ENCODE results near the gene CDC40. TPM values are rescaled to one million over a fixed set of nuclear protein-coding genes. Genes with fewer than 3 reads are reported as not detected.

CDC40 gene
- total RNA-seq, 1 donor from 2014 or later, result 15.2 TPM

DNA sequence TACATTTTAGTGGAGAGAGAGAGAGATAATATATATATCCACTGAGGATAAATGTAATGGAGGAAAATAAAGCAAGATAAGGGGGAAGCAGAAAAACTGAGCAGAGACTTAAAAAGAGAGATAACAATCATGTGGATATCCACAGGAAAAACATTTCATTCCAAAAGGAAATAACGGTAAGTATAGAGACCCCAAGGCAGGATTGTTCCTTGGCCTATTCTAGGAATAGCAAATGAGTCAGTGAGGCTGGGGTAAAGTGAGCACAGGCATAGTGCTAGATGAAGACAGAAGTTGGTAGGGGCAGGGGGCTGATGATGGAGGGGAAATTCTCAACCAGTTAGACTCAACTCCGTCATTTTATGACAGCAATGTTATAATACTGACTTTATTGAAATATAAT lies 11.2 kb downstream of the CDC40 start:
- H3K4me3 Mint-ChIP-seq (ENCODE audit: unreplicated experiment), result no peak overlapping the region
- no peaks in the 10 kb centered on the region for H3K27me3 Mint-ChIP-seq (ENCODE audit: low read depth)
- no peaks in the 10 kb centered on the region for H3K9me3 Mint-ChIP-seq (ENCODE audit: low read depth)
- TF ChIP-seq CTCF (IDR thresholded peaks at IDR 0.05), result no peak
- DNase-seq (ENCODE audit: low spot score), result no peak
- H3K27ac Mint-ChIP-seq (ENCODE audit: unreplicated experiment), result no peak overlapping the region
- H3K4me1 Mint-ChIP-seq (ENCODE audit: low read depth), result peaks cover 12% of the 10 kb centered on the region
- peaks cover 6% of the 10 kb centered on the region for H3K36me3 Mint-ChIP-seq (ENCODE audit: low read depth)

DNA sequence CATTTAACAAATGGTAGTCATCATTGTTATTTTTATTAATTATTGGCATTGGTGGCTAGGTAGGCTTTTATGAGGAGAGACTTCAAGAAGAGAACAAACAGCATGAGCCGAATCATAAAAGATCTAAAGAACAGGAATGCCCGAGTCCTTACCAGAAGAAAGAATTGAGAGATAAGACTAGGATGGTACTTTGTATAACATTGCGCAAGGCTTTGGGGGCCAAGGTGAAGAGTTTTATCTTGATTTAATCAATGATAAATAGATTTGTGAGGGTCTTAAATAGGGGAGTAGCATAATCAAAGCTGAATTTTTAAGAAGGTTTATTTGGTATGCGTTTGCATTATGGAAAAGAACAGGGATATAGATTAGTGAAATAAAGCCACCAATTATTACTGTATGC lies 15.4 kb downstream of the CDC40 start:
- no peaks in the 10 kb centered on the region for H3K9me3 Mint-ChIP-seq (ENCODE audit: low read depth)
- H3K36me3 Mint-ChIP-seq (ENCODE audit: low read depth), result peaks cover 6% of the 10 kb centered on the region
- no peak for DNase-seq (ENCODE audit: low spot score)
- H3K4me3 Mint-ChIP-seq (ENCODE audit: unreplicated experiment), result no peak overlapping the region
- H3K27me3 Mint-ChIP-seq (ENCODE audit: low read depth), result no peaks in the 10 kb centered on the region
- peaks cover 2% of the 10 kb centered on the region for H3K4me1 Mint-ChIP-seq (ENCODE audit: low read depth)
- H3K27ac Mint-ChIP-seq (ENCODE audit: unreplicated experiment), result no peak overlapping the region
- no peak for TF ChIP-seq CTCF (IDR thresholded peaks at IDR 0.05)

- Mint-ChIP-seq H3K4me3 (ENCODE audit: unreplicated experiment) (no peak overlapping the region), H3K27ac (ENCODE audit: unreplicated experiment) (no peak overlapping the region), H3K4me1 (ENCODE audit: low read depth) (peaks cover 5% of the 10 kb centered on the region), H3K27me3 (ENCODE audit: low read depth) (no peaks in the 10 kb centered on the region), H3K36me3 (ENCODE audit: low read depth) (peaks cover 6% of the 10 kb centered on the region), H3K9me3 (ENCODE audit: low read depth) (no peaks in the 10 kb centered on the region)
- no peak for TF ChIP-seq CTCF (IDR thresholded peaks at IDR 0.05)
- no peak for DNase-seq (ENCODE audit: low spot score)
These were observed 16.6 kb downstream of the CDC40 start for GRCh38 chr6:110196874-110197273.

- no peaks in the 10 kb centered on the region for H3K9me3 Mint-ChIP-seq (ENCODE audit: low read depth)
- H3K4me3 Mint-ChIP-seq (ENCODE audit: unreplicated experiment), result no peak overlapping the region
These were observed 18.3 kb downstream of the CDC40 start for GRCh38 chr6:110198561-110198960.

GRCh38 chr6:110201151-110201884 lies 21.1 kb downstream of the CDC40 start:
- no peaks in the 10 kb centered on the region for H3K27me3 Mint-ChIP-seq (ENCODE audit: low read depth)
- H3K4me3 Mint-ChIP-seq (ENCODE audit: unreplicated experiment), result no peak overlapping the region
- no peaks in the 10 kb centered on the region for H3K9me3 Mint-ChIP-seq (ENCODE audit: low read depth)
- H3K36me3 Mint-ChIP-seq (ENCODE audit: low read depth), result no peaks in the 10 kb centered on the region
- no peak for DNase-seq (ENCODE audit: low spot score)
- no peak overlapping the region for H3K27ac Mint-ChIP-seq (ENCODE audit: unreplicated experiment)
- TF ChIP-seq CTCF (IDR thresholded peaks at IDR 0.05), result no peak
- H3K4me1 Mint-ChIP-seq (ENCODE audit: low read depth), result peaks cover 5% of the 10 kb centered on the region

More at GRCh38 chr6:110198561-110198960, 18.3 kb downstream of the CDC40 start:
- H3K4me1 Mint-ChIP-seq (ENCODE audit: low read depth), result peaks cover 5% of the 10 kb centered on the region
- TF ChIP-seq CTCF (IDR thresholded peaks at IDR 0.05), result no peak
- H3K27ac Mint-ChIP-seq (ENCODE audit: unreplicated experiment), result no peak overlapping the region
- peaks cover 5% of the 10 kb centered on the region for H3K36me3 Mint-ChIP-seq (ENCODE audit: low read depth)
- H3K27me3 Mint-ChIP-seq (ENCODE audit: low read depth), result no peaks in the 10 kb centered on the region
- DNase-seq (ENCODE audit: low spot score), result no peak
